ENCODE data around the gene DAG1.

DAG1 gene

DNA sequence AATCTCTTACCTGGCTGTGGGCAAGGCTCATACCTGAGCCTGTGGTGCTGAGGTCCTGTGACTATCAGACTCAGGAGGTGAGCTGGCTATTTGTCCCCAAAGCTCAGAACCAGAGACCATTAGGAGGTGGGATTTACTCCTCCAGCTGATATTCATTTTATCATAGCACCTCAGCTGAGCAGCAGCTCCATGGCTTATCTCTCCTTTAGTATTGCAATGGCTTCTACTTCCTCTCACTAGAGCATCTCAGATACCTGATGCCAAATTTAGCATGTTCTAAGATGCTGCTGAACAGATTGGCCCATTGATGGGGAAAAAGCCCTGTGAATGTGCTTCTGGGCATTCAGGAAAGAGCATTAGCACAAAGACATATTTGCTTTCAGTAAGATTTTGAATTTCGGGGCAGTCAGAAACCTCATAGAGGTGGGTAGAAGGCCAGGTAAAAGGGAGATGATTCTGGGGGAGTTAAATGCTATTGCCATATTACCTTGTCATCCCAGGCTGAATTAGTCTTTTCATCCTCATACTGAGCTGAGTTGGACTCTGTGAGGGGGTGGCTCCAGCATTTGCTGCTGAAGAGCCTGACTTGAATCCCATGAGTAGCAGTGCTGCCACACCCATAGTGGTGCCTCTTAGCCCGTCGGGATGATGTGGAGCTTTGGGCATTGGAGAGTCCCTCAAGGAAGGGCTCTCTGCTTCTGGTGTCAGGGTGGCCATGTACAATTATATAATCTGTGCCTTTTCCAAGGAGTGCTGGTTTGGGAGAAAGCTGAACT, 86.6 kb downstream of the DAG1 start:
- no peak for DNase-seq

DNA sequence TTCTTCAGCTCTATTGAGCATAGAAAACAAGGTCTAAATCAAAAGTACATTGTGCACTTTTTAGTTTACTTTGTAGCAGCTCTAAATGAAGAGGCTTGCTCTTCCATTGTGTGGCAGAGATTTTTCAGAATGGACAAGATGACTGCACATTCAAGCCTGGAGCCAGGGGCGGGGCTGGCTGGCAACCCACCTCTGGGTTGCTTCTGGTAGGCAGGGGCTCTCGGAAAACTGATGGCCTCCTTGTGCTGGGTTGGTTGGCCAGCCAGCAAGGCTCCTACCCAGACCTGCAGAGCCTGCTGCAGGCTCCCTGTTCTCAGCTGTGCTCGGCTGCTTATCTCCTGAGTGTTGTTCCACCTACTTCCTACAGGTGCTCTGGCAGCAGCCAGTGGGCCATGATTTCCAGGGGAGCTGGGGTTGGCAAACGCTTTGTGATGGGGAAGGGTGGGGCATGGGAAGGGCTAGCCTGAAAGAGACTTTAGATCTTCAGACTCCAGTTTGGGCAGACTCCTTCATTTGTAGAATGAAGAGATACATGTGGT, 93.0 kb downstream of the DAG1 start:
- no peak for DNase-seq

DNA sequence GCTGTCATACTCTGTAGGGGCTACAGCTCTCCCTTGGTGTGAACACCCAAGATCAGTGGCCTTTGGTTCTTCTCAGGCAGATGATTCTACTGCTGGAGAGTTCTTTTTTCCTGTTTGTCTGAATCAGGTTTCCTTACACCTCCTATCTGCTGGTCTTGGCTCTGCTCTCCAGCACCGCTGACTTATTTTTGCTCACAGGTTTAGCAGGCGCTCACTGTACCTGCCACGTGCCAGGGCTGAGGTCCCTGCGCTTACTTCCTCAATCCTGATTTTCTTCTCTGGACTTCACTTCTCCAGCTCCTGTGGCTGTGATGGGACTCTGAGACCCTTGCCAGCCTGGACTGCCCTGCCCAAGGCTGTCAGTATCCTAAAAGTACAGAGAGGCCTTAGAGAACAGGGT, 93.7 kb downstream of the DAG1 start:
- DNase-seq: no peak

DNA sequence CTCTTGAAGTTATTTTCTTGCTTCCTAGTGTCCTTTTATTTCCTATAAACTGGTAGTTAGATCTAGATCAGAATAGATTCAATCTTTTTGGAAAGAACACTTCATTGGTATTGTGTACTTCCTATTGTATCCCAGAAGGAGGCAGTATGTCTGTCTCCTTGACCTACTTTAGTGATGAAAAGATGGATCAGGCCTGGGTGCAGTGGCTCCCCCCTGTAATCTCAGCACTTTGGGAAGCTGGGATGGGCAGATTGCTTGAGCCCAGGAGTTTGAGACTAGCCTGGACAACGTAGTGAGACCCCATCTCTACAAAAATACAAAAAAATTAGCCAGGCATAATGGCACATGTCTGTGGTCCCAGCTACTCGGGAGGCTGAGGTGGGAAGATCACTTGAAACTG, 96.2 kb downstream of the DAG1 start:
- no peak for DNase-seq

DNA sequence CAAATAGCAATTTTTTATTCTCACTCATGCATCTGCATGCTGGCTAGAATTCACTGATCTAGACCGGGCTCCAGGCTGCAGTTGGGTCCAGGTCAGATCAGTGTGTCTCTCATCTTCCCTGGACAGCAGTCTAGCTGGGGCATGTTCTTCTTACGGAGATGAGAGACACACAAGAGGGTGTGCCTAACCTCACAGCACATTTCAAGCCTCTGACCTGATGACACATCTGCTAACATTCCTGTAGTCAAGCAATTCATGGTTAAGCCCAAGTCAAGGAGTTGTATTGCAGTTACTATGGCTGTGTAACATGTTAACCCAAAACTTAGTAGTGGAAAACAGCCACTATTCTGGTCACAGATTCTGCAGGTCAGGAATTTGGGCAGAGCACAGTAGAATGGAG, 97.3 kb downstream of the DAG1 start:
- no peak for DNase-seq

DNA sequence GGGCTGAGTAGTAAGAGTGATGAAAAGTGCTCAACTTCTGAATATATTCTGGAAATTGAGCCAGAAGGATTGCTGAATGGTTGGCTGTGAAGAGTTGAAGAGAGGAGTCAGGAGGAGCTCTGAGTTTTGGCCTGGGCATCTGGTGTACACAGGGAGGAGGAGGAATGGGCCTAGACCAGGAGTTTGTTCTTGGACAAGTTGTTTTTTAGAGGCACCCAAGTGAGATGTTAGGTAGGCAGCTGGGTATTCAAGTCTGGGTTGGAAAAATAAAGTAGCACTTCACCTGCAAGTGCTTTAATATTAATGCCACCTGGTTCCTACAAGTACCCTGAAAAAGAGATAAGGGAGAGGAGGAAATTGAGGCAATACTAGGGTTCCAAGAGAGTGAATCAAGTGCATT, 98.9 kb downstream of the DAG1 start:
- DNase-seq: no peak

DNA sequence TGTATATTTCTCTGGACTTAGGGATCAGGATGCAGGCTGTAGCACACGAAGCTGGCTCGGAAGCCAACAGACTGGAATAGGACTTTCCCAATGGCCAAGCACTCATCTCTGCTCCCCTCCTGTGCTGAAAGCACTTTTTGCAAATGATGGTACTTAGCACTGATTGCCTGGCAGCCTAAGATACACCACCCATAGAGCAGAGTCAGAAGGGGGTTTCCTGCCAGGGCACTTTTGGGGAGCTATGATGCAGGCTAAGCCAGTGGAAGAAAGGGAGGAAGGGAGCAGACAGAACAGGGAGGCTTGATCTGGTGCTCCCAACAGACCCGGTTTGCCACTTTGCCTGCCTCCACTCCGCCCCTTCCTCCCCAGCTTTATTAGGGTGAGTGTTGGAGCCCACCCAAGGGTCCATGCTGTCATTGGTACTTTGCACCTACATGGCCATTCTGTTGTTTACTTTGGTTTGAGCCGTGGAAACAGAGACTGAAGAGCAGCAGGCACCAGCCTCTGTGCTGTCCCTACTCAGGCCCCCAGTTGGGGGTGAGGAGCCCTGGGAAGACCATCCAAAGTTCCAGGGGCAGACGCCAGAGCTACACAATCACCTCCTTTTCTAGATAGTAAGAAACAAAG, 100.1 kb downstream of the DAG1 start:
- DNase-seq: no peak

DNA sequence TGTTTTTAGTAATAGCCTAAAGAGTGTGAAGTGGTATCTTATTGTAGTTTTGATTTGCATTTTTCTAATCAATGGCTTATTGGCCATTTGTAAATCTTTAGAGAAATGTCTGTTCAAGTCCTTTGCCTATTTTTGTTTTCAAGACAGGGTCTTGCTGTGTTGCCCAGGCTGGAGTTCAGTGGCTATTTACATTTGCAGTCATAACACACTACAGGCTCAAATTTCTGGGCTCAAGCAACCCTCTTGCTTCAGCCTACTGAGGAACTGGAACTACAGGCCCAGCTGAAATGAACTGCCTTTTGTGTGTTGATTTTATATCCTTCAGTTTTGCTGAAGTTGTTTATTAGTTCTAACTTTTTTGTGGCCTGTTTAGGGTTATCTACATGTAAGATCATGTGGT, 112.1 kb downstream of the DAG1 start:
- DNase-seq: no peak
